Renal cortex interstitium (tissue), 11 donors: ENCODE results near the gene CDKAL1. TPM values are rescaled to one million over a fixed set of nuclear protein-coding genes. Genes with fewer than 3 reads are reported as not detected.

ENCODE experiments used
- DNase-seq, 11 donors: peaks; one replicate each; pipeline ENCODE4 v3.0.0-alpha.2; 2013; ENCODE audit warnings: low read depth in 9 of 11, low spot score in 4 of 11; ENCODE audit errors: extremely low read depth in 1 of 11
- polyA plus RNA-seq, 3 donors: library from polyadenylated mRNA; unstranded; fragments of 120-200 nt; gene quantifications; one replicate each; pipeline ENCODE4 v1.2.1, GENCODE V29; 2013; ENCODE audit not compliant: insufficient read length in 3 of 3

CDKAL1 gene
- polyA plus RNA-seq, 3 donors = 18.2 to 20.5 (median 20.5) TPM

GRCh38 chr6:21142741-21143140 lies 608.5 kb downstream of the CDKAL1 start:
- DNase-seq = no peak

GRCh38 chr6:21143645-21144044 lies 609.4 kb downstream of the CDKAL1 start:
- DNase-seq = no peak

GRCh38 chr6:21144928-21145327 lies 610.7 kb downstream of the CDKAL1 start:
- DNase-seq = no peak

GRCh38 chr6:21147995-21148394 lies 613.7 kb downstream of the CDKAL1 start:
- no peak for DNase-seq

- no peak for DNase-seq
Observed at GRCh38 chr6:21149470-21149869, 615.2 kb downstream of the CDKAL1 start.

- DNase-seq = no peak
Observed at GRCh38 chr6:21150667-21151066, 616.4 kb downstream of the CDKAL1 start.

- DNase-seq = no peak
Observed at GRCh38 chr6:21151119-21151518, 616.9 kb downstream of the CDKAL1 start.

GRCh38 chr6:21151530-21151929 lies 617.3 kb downstream of the CDKAL1 start:
- DNase-seq = no peak

- DNase-seq = no peak
Observed at GRCh38 chr6:21157186-21157929, 623.1 kb downstream of the CDKAL1 start.

- DNase-seq = no peak
Observed at GRCh38 chr6:21158149-21158548, 623.9 kb downstream of the CDKAL1 start.

- no peak for DNase-seq
Observed at GRCh38 chr6:21158873-21159272, 624.6 kb downstream of the CDKAL1 start.

GRCh38 chr6:21159465-21159864 lies 625.2 kb downstream of the CDKAL1 start:
- DNase-seq = no peak

- no peak for DNase-seq
Observed at GRCh38 chr6:21161707-21162106, 627.5 kb downstream of the CDKAL1 start.

- DNase-seq = no peak
Observed at GRCh38 chr6:21163110-21163837, 629.0 kb downstream of the CDKAL1 start.

GRCh38 chr6:21163838-21164180 lies 629.6 kb downstream of the CDKAL1 start:
- no peak for DNase-seq

GRCh38 chr6:21164768-21165326 lies 630.6 kb downstream of the CDKAL1 start:
- no peak for DNase-seq

- no peak for DNase-seq
Observed at GRCh38 chr6:21166754-21167153, 632.5 kb downstream of the CDKAL1 start.

GRCh38 chr6:21167790-21168189 lies 633.5 kb downstream of the CDKAL1 start:
- no peak for DNase-seq

- DNase-seq = no peak
Observed at GRCh38 chr6:21171801-21172200, 637.5 kb downstream of the CDKAL1 start.

- no peak for DNase-seq
Observed at GRCh38 chr6:21173031-21173430, 638.8 kb downstream of the CDKAL1 start.
